WTC11 (cell line): Measurements from ENCODE around the gene U2AF1L4. TPM values are rescaled to one million over a fixed set of nuclear protein-coding genes. Genes with fewer than 3 reads are reported as not detected.

Source experiments
- ATAC-seq: fragments of 200-7000 bp; cut with Tn5 transposase; 2 replicates; pipeline ENCODE4 v1.10.0; 2021; ENCODE audit warnings: mild to moderate bottlenecking, moderate library complexity
- CTCF ChIA-PET: fragments of 300-600 bp; sonication (Branson Sonifier 250); formaldehyde crosslinking; loops from one replicate; lab custom pipeline; 2021; ENCODE audit warnings: antibody characterized with exemption; lab: Charles Lee
- POLR2A ChIA-PET: fragments of 350-600 bp; sonication (Branson Sonifier 250); formaldehyde crosslinking; loops from one replicate; lab custom pipeline; 2021; ENCODE audit warnings: antibody characterized with exemption; lab: Charles Lee
- DNase-seq: peaks from one replicate; pipeline ENCODE4 v3.0.0; 2021; ENCODE audit warnings: low spot score
- H3K27ac Mint-ChIP-seq: 2 replicates; pipeline ENCODE4 v1.8.0; 2021; ENCODE audit warnings: mixed read lengths
- H3K27me3 Mint-ChIP-seq: 2 replicates; pipeline ENCODE4 v1.8.0; 2021; ENCODE audit warnings: low read depth, mild to moderate bottlenecking, moderate library complexity, mixed read lengths
- H3K36me3 Mint-ChIP-seq: 2 replicates; pipeline ENCODE4 v1.8.0; 2021; ENCODE audit warnings: mixed read lengths
- H3K4me1 Mint-ChIP-seq: 2 replicates; pipeline ENCODE4 v1.8.0; 2022; ENCODE audit warnings: mixed read lengths
- H3K4me3 Mint-ChIP-seq: 2 replicates; pipeline ENCODE4 v1.8.0; 2021; ENCODE audit warnings: mild to moderate bottlenecking, moderate library complexity, mixed read lengths
- H3K9me3 Mint-ChIP-seq: 2 replicates; pipeline ENCODE4 v1.8.0; 2021; ENCODE audit warnings: mixed read lengths
- ATF1 ChIP-seq: sonication (generic); formaldehyde crosslinking; IDR thresholded peaks from 2 replicates; pipeline ENCODE4 v1.8.1; 2023; ENCODE audit warnings: mild to moderate bottlenecking, moderate library complexity, missing genetic modification reagents
- CREB1 ChIP-seq: sonication (generic); formaldehyde crosslinking; IDR thresholded peaks from 2 replicates; pipeline ENCODE4 v1.8.0; 2023; ENCODE audit warnings: mild to moderate bottlenecking, missing genetic modification reagents
- EMX1 ChIP-seq: fragments of 250-450 bp; sonication (Bioruptor Pico); IDR thresholded peaks from 2 replicates; pipeline ENCODE4 v1.8.0; 2021; ENCODE audit warnings: mild to moderate bottlenecking
- FOXJ3 ChIP-seq: sonication (generic); formaldehyde crosslinking; IDR thresholded peaks from 2 replicates; pipeline ENCODE4 v1.9.0; 2021; ENCODE audit warnings: missing genetic modification reagents, mild to moderate bottlenecking, borderline replicate concordance
- JUN ChIP-seq: sonication (generic); formaldehyde crosslinking; IDR thresholded peaks from 2 replicates; pipeline ENCODE4 v1.8.0; 2023; ENCODE audit warnings: mild to moderate bottlenecking, missing genetic modification reagents
- KAT7 ChIP-seq: sonication (generic); formaldehyde crosslinking; IDR thresholded peaks from 2 replicates; pipeline ENCODE4 v1.8.1; 2023; ENCODE audit warnings: missing genetic modification reagents, mild to moderate bottlenecking, borderline replicate concordance
- NR2C2 ChIP-seq: sonication (generic); formaldehyde crosslinking; IDR thresholded peaks from 2 replicates; pipeline ENCODE4 v1.8.0; 2022; ENCODE audit warnings: mild to moderate bottlenecking, missing genetic modification reagents
- RORB ChIP-seq: fragments of 250-450 bp; sonication (Bioruptor Pico); IDR thresholded peaks from 2 replicates; pipeline ENCODE4 v1.9.0; 2021; ENCODE audit warnings: mild to moderate bottlenecking
- TCF7 ChIP-seq: sonication (generic); formaldehyde crosslinking; IDR thresholded peaks from 2 replicates; pipeline ENCODE4 v1.8.0; 2022; ENCODE audit warnings: mild to moderate bottlenecking, low read depth, missing genetic modification reagents, moderate library complexity
- ZNF671 ChIP-seq: fragments of 250-450 bp; sonication (Bioruptor Pico); IDR thresholded peaks from 2 replicates; pipeline ENCODE4 v1.8.0; 2021; ENCODE audit warnings: mild to moderate bottlenecking
- total RNA-seq: library from RNA; stranded (reverse); gene quantifications from 3 replicates; pipeline ENCODE4 v1.2.3, GENCODE V29; 2021
- TF ChIP-seq, protein P1 (sequence below): sonication (generic); formaldehyde crosslinking; IDR thresholded peaks from 2 replicates; pipeline ENCODE4 v1.8.0; 2023; ENCODE audit warnings: missing genetic modification reagents, mild to moderate bottlenecking, borderline replicate concordance
- TF ChIP-seq, protein P2 (sequence below): sonication (generic); formaldehyde crosslinking; IDR thresholded peaks from 2 replicates; pipeline ENCODE4 v1.8.0; 2022; ENCODE audit warnings: missing genetic modification reagents
- TF ChIP-seq, protein P3 (sequence below): sonication (generic); formaldehyde crosslinking; IDR thresholded peaks from 2 replicates; pipeline ENCODE4 v1.8.1; 2023; ENCODE audit warnings: mild to moderate bottlenecking, missing genetic modification reagents, moderate library complexity
- TF ChIP-seq, protein P4 (sequence below): sonication (generic); formaldehyde crosslinking; IDR thresholded peaks from 2 replicates; pipeline ENCODE4 v1.8.0; 2023; ENCODE audit warnings: mild to moderate bottlenecking, missing genetic modification reagents

Gene U2AF1L4
- total RNA-seq, 1 experiment from 2014 or later, result 20.9 TPM

DNA sequence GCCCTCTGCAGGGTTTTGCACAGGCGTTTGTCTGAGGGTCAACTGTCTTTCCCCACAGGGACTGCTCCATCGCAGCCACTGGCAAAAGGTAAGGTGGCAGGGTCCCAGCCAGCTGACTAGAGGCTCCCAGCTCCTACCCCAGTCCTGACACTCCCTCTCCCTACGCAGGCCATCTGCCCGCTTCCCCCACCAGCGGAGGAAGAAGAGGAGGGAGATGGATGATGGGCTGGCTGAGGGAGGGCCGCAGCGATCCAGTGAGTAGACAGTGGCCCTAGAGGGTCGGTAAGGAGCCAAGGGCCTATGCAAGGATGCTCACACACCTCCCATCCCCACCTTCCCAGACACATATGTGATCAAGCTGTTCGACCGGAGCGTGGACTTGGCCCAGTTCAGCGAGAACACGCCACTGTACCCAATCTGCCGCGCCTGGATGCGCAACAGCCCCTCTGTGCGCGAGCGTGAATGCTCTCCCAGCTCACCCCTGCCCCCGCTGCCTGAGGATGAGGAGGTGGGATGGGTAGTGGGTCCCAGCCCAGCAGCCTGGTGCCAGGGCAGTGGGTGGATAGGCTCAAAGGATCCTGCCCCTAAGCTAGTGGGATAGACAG lies 7.6 kb upstream of the U2AF1L4 start:
- H3K9me3 Mint-ChIP-seq, result no peaks in the 10 kb centered on the region
- POLR2A ChIA-PET, result no interaction called here
- no peak overlapping the region for H3K4me3 Mint-ChIP-seq
- no peaks in the 10 kb centered on the region for H3K36me3 Mint-ChIP-seq
- H3K27me3 Mint-ChIP-seq, result peaks cover 23% of the 10 kb centered on the region
- no peak for DNase-seq
- no peak overlapping the region for H3K27ac Mint-ChIP-seq
- no peak for ATAC-seq
- no peak for TF ChIP-seq ATF1
- TF ChIP-seq, protein P1, sequence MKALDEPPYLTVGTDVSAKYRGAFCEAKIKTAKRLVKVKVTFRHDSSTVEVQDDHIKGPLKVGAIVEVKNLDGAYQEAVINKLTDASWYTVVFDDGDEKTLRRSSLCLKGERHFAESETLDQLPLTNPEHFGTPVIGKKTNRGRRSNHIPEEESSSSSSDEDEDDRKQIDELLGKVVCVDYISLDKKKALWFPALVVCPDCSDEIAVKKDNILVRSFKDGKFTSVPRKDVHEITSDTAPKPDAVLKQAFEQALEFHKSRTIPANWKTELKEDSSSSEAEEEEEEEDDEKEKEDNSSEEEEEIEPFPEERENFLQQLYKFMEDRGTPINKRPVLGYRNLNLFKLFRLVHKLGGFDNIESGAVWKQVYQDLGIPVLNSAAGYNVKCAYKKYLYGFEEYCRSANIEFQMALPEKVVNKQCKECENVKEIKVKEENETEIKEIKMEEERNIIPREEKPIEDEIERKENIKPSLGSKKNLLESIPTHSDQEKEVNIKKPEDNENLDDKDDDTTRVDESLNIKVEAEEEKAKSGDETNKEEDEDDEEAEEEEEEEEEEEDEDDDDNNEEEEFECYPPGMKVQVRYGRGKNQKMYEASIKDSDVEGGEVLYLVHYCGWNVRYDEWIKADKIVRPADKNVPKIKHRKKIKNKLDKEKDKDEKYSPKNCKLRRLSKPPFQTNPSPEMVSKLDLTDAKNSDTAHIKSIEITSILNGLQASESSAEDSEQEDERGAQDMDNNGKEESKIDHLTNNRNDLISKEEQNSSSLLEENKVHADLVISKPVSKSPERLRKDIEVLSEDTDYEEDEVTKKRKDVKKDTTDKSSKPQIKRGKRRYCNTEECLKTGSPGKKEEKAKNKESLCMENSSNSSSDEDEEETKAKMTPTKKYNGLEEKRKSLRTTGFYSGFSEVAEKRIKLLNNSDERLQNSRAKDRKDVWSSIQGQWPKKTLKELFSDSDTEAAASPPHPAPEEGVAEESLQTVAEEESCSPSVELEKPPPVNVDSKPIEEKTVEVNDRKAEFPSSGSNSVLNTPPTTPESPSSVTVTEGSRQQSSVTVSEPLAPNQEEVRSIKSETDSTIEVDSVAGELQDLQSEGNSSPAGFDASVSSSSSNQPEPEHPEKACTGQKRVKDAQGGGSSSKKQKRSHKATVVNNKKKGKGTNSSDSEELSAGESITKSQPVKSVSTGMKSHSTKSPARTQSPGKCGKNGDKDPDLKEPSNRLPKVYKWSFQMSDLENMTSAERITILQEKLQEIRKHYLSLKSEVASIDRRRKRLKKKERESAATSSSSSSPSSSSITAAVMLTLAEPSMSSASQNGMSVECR (CRISPR knock-in tag), result no peak
- TF ChIP-seq, protein P2, sequence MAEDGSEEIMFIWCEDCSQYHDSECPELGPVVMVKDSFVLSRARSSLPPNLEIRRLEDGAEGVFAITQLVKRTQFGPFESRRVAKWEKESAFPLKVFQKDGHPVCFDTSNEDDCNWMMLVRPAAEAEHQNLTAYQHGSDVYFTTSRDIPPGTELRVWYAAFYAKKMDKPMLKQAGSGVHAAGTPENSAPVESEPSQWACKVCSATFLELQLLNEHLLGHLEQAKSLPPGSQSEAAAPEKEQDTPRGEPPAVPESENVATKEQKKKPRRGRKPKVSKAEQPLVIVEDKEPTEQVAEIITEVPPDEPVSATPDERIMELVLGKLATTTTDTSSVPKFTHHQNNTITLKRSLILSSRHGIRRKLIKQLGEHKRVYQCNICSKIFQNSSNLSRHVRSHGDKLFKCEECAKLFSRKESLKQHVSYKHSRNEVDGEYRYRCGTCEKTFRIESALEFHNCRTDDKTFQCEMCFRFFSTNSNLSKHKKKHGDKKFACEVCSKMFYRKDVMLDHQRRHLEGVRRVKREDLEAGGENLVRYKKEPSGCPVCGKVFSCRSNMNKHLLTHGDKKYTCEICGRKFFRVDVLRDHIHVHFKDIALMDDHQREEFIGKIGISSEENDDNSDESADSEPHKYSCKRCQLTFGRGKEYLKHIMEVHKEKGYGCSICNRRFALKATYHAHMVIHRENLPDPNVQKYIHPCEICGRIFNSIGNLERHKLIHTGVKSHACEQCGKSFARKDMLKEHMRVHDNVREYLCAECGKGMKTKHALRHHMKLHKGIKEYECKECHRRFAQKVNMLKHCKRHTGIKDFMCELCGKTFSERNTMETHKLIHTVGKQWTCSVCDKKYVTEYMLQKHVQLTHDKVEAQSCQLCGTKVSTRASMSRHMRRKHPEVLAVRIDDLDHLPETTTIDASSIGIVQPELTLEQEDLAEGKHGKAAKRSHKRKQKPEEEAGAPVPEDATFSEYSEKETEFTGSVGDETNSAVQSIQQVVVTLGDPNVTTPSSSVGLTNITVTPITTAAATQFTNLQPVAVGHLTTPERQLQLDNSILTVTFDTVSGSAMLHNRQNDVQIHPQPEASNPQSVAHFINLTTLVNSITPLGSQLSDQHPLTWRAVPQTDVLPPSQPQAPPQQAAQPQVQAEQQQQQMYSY, result no peak
- no peak for TF ChIP-seq RORB (CRISPR knock-in tag)
- no peak for TF ChIP-seq TCF7 (CRISPR knock-in tag)
- TF ChIP-seq KAT7, result no peak
- TF ChIP-seq, protein P3, sequence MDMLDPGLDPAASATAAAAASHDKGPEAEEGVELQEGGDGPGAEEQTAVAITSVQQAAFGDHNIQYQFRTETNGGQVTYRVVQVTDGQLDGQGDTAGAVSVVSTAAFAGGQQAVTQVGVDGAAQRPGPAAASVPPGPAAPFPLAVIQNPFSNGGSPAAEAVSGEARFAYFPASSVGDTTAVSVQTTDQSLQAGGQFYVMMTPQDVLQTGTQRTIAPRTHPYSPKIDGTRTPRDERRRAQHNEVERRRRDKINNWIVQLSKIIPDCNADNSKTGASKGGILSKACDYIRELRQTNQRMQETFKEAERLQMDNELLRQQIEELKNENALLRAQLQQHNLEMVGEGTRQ (CRISPR knock-in tag), result no peak
- TF ChIP-seq EMX1 (CRISPR knock-in tag), result no peak
- no peak for TF ChIP-seq ZNF671 (CRISPR knock-in tag)
- TF ChIP-seq CREB1 (CRISPR knock-in tag), result no peak
- TF ChIP-seq FOXJ3 (CRISPR knock-in tag), result no peak
- TF ChIP-seq NR2C2 (CRISPR knock-in tag), result no peak
- TF ChIP-seq JUN (CRISPR knock-in tag), result no peak
- TF ChIP-seq, protein P4, sequence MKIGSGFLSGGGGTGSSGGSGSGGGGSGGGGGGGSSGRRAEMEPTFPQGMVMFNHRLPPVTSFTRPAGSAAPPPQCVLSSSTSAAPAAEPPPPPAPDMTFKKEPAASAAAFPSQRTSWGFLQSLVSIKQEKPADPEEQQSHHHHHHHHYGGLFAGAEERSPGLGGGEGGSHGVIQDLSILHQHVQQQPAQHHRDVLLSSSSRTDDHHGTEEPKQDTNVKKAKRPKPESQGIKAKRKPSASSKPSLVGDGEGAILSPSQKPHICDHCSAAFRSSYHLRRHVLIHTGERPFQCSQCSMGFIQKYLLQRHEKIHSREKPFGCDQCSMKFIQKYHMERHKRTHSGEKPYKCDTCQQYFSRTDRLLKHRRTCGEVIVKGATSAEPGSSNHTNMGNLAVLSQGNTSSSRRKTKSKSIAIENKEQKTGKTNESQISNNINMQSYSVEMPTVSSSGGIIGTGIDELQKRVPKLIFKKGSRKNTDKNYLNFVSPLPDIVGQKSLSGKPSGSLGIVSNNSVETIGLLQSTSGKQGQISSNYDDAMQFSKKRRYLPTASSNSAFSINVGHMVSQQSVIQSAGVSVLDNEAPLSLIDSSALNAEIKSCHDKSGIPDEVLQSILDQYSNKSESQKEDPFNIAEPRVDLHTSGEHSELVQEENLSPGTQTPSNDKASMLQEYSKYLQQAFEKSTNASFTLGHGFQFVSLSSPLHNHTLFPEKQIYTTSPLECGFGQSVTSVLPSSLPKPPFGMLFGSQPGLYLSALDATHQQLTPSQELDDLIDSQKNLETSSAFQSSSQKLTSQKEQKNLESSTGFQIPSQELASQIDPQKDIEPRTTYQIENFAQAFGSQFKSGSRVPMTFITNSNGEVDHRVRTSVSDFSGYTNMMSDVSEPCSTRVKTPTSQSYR, result no peak
- TF ChIP-seq, all 79 proteins: peak for 0
- peaks cover 18% of the 10 kb centered on the region for H3K4me1 Mint-ChIP-seq
- CTCF ChIA-PET, result interaction anchor here (1.0 to 1.2 kb wide), 2 partner anchors 32 to 108 kb away, joined by 3 read pairs; no protein-coding TSS in a partner anchor
